ENCODE measurements around the gene STMN1. TPM values are rescaled to one million over a fixed set of nuclear protein-coding genes. Genes with fewer than 3 reads are reported as not detected.

The STMN1 gene
- total and polyA plus RNA-seq, 10 of the 15 experiments (the other 5 are each of a cell fraction or from before 2014, with no cell fraction given): 220 to 1,272 (median 603) TPM

- TF ChIP-seq CHD4 (IDR thresholded peaks at IDR 0.05) (no peak), TBL1XR1 (IDR thresholded peaks at IDR 0.05; ENCODE audit: low read depth, low read length) (no peak), FOXM1 (IDR thresholded peaks at IDR 0.05; ENCODE audit: low read depth, low read length) (no peak), RAD21 (IDR thresholded peaks at IDR 0.05; ENCODE audit: insufficient read depth, low read depth, low read length) (no peak), NFYA (IDR thresholded peaks at IDR 0.05; ENCODE audit: borderline replicate concordance, low read depth, low read length) (no peak), HDGF (IDR thresholded peaks at IDR 0.05) (no peak), ZNF274 (IDR thresholded peaks at IDR 0.05; ENCODE audit: insufficient read depth, insufficient read length) (no peak), POLR2AphosphoS5 (IDR thresholded peaks at IDR 0.05; ENCODE audit: low read length) (no peak), PAX5 (IDR thresholded peaks at IDR 0.05; ENCODE audit: borderline replicate concordance, low read depth, low read length) (no peak), PKNOX1 (IDR thresholded peaks at IDR 0.05) (no peak), ZBTB11 (CRISPR knock-in tag; IDR thresholded peaks at IDR 0.05) (no peak), IRF4 (IDR thresholded peaks at IDR 0.05; ENCODE audit: low read depth, low read length) (no peak), POLR2A (IDR thresholded peaks at IDR 0.05; ENCODE audit: low read depth, low read length) (no peak)
- ChIA-PET CTCF (interaction anchor here (0.6 to 1.3 kb wide), 4 partner anchors 16 to 118 kb away, joined by 3 to 4 read pairs (median 3); partner anchors contain the start of gene PAFAH2), SMC1A (ENCODE audit: uncharacterized antibody, unreplicated experiment) (interaction anchor here (1.1 to 1.6 kb wide), 3 partner anchors 14 to 37 kb away, joined by 3 to 5 read pairs (median 4); no protein-coding TSS in a partner anchor), POLR2A (no interaction called here), RAD21 (ENCODE audit: unreplicated experiment) (no interaction called here)
- no peak for DNase-seq (ENCODE audit: low read depth, low spot score)
- BruUV-seq (replicated peaks): no TSS peak
- H3K9me3 ChIP-seq (replicated peaks; ENCODE audit: control insufficient read depth, insufficient read depth, low read length): no peaks in the 10 kb centered on the region
- H3K27ac ChIP-seq (ENCODE audit: control insufficient read depth, insufficient read depth): no peak overlapping the region
- H3K79me2 ChIP-seq (ENCODE audit: control insufficient read depth, insufficient read depth, low read length): 0 out of 2 replicates have a peak, but pooled peaks cover 4% of the 10 kb centered on the region
- H3K4me2 ChIP-seq (ENCODE audit: control insufficient read depth, insufficient read depth): no peak overlapping the region
- intact Hi-C loops (cut with micrococcal nuclease; ENCODE audit: unreplicated experiment) (no loop called here), in situ Hi-C loops (cut with MboI) (no loop called here)
- no peak overlapping the region for H2AFZ ChIP-seq (ENCODE audit: control insufficient read depth, low read depth, low read length)
- H3K27me3 ChIP-seq (replicated peaks in 1 of 2; ENCODE audit: control insufficient read depth in 2 of 2, insufficient read depth in 2 of 2, low read length in 1 of 2): no peaks in the 10 kb centered on the region; a peak in 1 of 4 replicates
- no peak overlapping the region for H3K4me3 ChIP-seq
- no peaks in the 10 kb centered on the region for H3K36me3 ChIP-seq (ENCODE audit: control insufficient read depth in 2 of 2, insufficient read depth in 2 of 2, low read length in 1 of 2)
- no peaks in the 10 kb centered on the region for H4K20me1 ChIP-seq (ENCODE audit: control insufficient read depth, insufficient read depth)
- WGBS (ENCODE audit: insufficient coverage, insufficient replicate concordance, low lambda C conversion rate, missing lambda C conversion rate): 8% methylated on average over 2 of the region's 2 CpGs
- no peak overlapping the region for H3K9ac ChIP-seq (ENCODE audit: control insufficient read depth, insufficient read depth, low read length)
- no peaks in the 10 kb centered on the region; the same call in 1 of the 2 replicates for H3K4me1 ChIP-seq (ENCODE audit: control insufficient read depth, insufficient read depth, low read length)
- ATAC-seq: no peak
- FAIRE-seq: no peak
Measured at GRCh38 chr1:25879675-25880074, 26.5 kb downstream of the STMN1 start.
